Stimulated activated CD8-positive, alpha-beta memory T cell treated with anti-CD3 and anti-CD28 coated beads, Interleukin-4, amount 100 ng/mL, for 24 hours (primary cell): ENCODE results near the gene DRD3.

ENCODE experiments used
- DNase-seq: peaks from one replicate; pipeline ENCODE4 v3.0.0-alpha.2; 2020; ENCODE audit warnings: low read depth

DRD3 gene

DNA sequence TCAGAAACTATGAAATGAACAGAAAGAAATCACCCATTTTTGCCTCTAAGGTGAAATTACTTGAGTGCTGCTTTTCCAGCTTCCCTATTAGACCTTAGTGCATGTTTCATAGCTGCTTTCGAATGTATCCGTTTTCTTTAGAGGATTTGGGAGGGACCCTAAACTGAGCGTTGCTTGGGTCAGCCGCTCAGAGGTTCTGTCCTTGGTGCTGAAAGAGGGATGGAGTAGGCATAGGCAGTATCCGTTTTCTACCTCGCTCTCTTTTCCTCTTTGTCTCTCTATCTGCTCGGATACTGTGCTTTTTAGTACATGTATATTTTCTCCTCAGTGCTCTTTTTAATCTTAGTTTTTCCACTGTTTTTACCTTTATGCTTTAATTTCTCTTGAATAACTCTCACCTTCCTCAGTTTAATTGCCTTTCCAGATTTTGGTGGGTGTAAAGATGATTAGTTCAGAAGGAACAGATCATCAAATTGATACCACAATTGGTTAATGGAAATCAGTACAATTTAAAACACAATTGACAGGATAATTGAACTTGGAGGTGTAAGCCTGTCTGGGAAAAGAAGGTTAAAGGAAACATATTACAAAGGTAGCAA lies at the start of gene DRD3:
TSS of gene DRD3 (minus strand) at position 283 of the 599 bp plus-strand sequence. CDS start 7,060 bp downstream, outside the sequence.
- DNase-seq: no peak

DNA sequence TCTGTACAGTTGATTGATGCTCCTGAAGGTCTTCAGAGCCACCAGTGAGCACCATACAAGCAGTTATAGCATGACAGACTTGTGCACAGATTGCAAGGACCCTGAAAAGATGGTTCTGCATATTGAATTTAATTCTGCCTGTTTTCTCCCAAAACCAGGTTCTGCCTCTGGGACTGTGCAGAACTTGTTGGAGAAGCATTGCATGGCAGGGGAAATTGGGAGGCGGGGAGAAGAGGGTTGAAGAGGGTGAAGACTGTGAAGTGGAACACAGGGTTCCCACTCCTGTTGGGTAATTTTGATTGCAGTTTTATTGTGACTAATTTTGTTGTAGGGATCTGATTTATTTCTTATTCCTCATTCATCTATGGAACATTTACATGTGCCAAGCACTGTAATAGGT lies 48.2 kb upstream of the DRD3 start:
- DNase-seq: no peak

GRCh38 chr3:114226313-114226712 lies 47.5 kb upstream of the DRD3 start:
- DNase-seq: no peak

DNA sequence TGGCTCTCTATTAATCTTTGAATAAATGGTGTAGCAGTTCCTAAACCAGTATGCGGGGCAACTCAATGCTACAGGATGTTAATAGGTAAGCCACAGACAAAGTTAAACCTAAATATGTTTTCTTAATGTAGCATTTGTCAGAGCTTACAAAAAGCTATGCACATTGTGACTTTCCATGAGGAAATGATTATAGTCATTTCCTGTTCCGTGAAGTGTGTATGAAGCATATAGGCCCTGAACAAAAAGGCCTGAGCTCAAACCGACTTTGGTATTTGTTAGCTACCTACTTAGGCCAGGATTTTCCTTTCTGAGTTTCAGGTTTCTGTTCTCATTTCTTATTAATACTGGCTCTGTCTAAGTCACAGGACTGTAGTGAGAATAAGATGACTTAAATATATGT lies 44.3 kb upstream of the DRD3 start:
- DNase-seq: no peak

GRCh38 chr3:114221881-114222264 lies 43.0 kb upstream of the DRD3 start:
- no peak for DNase-seq

DNA sequence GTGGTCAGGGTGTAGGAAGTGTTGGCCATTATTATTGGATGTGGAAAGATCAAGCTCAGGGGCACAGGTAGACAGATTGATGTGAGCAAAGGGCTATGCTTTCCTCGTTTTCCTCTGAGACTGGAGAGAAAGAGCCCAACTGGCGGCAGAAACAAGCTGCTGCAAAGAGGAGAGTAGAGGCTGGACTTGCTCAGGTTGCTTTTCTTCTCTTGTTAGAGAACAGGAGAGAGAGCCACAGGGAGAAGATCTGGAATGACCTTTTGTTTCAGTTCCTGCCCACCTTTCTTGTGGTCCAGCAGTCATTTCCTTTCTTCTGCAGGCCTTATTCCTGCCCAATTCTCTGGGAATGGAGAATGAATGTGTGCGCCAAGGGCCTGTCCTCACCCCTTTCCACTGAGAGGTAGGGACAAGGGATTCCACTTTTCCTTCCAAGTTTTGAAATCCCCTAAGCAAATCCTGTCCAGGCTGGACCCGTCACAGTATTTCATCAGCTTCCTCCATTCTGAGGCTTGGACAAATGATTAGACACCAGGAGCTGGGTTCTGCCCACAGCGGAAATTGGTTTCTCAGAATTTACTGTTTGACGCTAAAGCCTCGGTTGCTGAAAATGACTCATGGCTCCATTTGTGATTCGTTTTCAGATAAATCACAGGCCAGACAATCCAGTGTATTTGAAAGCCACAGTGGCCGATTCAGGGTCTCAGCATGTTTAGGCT lies 42.5 kb upstream of the DRD3 start:
- DNase-seq: no peak

DNA sequence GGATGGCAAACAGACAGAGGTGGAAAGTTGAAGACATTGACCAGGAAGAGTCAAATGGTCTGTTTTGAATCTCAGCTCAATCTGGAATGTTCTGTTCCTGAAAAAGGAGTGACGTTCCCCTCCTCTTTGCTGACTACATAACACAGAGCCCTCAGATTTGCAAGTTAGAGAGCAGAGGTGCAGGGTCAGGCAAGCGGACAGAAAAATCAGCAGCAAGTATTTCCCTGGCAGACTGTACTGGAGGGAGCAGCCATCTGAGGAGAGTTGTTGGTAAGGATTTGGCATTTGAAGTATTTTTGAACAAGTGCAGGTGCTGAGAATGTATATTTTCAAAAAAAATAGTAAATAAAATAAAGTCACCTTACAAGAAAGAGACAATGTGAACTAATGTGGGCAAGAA lies 40.9 kb upstream of the DRD3 start:
- DNase-seq: no peak

DNA sequence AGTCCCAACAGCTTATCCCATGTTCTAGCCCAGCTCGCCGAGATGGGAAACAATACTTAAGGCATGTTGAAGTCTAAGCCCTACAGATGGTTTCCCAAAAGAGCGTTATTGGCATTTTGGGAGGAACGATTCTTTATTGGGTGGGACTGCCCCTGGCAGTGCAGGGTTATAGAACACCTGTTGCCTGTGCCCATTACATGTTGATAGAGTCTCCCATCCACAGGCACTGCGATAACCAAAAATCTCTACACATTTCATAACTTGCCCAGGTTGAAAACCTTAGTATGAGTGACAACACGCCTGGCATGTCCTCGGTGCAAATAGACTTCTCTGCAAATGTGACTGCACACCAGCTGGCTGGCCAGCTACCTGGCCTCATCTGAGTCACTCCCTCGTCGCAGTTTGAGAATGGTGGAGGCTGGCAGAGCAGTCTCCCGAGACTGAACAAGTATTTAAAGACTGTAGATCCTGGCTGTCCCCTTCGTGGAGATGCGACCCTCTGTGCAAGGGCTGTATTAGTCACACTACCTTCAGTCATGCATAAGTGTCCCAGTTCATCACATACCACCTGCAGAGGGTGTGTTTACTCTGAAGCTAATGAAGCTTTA lies 39.8 kb upstream of the DRD3 start:
- DNase-seq: no peak

DNA sequence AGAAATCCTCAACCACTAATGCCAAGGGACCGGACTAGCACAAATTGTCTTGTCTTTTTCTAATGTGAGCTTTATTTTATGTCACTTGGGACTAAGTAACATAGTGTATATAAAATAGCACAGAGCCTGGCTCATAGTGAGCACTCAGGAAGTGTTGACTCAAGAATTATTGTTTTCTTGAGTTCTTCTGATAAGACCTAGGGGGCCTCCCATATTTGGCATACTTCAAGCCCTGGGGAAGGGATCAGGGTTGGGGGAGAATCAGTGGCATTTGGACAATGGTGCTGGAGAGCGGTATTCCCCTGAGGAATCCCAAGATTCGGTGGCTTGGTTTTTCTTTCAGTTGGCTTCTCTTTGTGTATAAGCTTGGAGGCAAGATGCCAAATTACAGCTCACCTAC lies 39.2 kb upstream of the DRD3 start:
- no peak for DNase-seq

GRCh38 chr3:114217266-114217665 lies 38.4 kb upstream of the DRD3 start:
- DNase-seq: no peak

GRCh38 chr3:114216186-114216970 lies 37.5 kb upstream of the DRD3 start:
- DNase-seq: no peak

GRCh38 chr3:114214542-114215341 lies 35.9 kb upstream of the DRD3 start:
- DNase-seq: no peak

GRCh38 chr3:114213627-114214541 lies 35.0 kb upstream of the DRD3 start:
- peak; percentile 37 for DNase-seq

DNA sequence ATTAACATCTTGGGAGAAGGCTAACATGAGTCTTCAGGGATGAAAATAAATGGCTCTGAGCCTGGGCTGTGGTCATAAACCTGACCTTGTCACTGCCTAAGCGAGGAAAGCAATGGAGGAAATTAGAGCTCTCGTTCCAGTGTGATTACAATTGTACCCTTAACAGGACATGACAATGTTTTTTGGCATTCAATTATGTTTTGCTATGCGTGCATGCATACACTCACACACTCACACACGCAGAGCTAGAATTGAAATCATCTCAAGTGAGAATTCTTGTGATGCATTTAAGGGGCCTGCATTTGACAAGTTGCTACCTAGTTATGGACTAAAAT lies 34.4 kb upstream of the DRD3 start:
- DNase-seq: no peak

GRCh38 chr3:114212646-114213045 lies 33.8 kb upstream of the DRD3 start:
- DNase-seq: no peak

DNA sequence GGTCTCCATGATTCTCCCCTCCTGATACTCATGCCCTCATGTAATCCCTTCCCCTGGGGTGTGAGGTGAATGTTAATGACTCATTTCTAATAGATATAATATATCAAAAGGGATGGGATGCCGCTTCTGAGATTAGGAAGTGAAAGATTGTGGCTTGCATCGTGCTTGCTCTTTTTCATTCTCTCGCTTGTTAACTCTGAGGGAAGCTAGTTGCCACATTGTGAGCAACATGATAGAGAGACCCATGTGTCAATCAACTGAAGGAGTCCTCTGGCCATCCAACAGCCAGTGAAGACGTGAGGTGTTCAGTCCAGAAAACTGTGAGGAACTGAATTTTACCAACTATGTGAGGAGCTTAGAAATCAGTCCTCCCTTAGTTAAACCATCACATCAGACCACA lies 28.9 kb upstream of the DRD3 start:
- DNase-seq: no peak

DNA sequence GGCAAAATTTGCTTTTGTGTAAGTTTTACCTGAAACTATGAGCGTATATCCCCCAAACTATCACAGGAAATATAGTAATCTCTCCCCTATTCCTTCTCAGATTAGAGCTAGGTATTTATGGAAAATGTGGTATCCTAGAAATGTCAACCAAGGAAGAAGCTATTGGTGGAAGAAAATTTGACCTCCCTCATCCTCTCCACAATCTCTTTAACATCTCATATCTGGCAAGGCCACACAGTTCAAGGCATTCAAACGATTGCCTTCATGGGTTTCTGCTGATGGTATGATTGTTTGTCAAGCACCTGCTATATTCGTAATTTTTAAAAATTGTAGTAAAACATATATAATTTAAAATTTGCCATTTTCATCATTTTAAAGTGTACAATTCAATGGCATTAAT lies 27.5 kb upstream of the DRD3 start:
- no peak for DNase-seq

DNA sequence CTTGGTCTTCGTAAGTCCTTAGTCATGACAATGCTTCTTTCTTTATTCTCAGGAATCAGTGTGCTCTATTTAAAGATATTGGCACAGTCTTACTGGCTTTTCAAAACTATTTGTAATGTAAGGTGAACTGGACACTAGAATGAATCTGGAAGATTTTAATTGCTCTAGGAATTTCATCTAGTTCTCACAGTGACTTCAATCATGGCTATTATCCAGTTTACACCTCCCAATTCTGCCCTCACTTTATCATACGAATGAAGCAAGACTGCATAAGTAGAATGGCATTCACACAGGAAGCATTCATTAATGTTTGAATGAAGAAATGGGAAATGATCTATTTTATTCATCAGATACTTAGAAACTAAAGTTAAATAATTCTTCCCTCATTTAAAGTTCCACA lies 26.7 kb upstream of the DRD3 start:
- no peak for DNase-seq

GRCh38 chr3:114194750-114195149 lies 15.9 kb upstream of the DRD3 start:
- no peak for DNase-seq

- DNase-seq: no peak
Observed at GRCh38 chr3:114192136-114192535, 13.3 kb upstream of the DRD3 start.

GRCh38 chr3:114186501-114186900 lies 7.6 kb upstream of the DRD3 start:
- no peak for DNase-seq
